GM21786 (cell line): ENCODE measurements around the gene UBE2F.

Experiments
- ATAC-seq: cut with Tn5 transposase; IDR thresholded peaks from one replicate; pipeline ENCODE4 v1.9.1; 2021; ENCODE audit not compliant: unreplicated experiment

The UBE2F gene

DNA sequence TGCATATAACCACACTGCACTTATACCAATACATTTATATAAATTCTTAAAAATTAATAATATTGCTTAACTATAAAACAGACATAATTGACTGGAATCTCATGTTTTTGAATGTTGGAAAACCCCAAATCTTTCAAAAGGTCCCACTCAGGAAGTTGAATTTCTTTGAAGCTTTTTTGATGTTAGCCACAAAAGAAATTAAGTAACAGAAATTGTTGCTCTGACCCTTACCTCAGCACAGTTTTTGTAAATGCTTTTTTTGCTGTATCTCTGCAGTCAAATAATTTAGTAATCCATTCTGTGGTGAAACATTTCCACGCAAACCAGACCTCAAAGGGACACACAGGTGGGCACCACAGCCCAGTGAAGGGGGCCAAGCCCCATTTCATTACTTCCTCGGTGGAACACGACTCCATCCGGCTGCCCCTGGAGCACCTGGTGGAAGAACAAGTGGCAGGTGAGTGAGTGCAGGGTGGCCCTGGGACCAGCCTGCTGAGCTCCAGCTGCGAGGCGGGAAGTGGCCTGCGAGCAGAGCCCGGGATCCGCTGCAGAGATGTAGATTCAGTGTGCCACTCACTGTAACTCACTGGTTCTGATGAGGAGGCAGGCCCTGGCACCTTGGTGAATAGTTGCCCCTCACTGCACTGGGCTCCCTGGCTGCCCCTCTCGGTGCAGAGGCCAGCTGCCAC is 102.4 kb downstream of the UBE2F start:
- no peak for ATAC-seq

DNA sequence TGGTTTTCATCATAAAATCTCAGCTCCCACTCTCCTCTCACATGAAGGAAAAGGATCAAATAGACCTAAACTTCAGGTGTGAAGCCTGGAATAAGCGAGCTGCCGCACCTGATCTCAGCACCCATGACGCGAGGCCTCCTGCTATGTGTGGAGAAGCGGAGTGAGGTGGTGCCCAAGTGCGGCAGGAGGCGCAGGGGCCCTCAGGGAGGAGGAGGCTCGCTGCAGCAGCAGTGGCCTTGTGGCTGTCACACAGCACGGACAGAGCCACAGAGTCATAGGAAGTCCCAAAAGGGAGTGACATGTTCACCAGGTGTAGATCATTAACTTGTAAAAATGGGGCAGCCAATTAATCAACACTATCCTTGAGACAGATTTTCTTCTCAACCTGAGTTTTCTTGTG is 103.1 kb downstream of the UBE2F start:
- ATAC-seq: no peak

DNA sequence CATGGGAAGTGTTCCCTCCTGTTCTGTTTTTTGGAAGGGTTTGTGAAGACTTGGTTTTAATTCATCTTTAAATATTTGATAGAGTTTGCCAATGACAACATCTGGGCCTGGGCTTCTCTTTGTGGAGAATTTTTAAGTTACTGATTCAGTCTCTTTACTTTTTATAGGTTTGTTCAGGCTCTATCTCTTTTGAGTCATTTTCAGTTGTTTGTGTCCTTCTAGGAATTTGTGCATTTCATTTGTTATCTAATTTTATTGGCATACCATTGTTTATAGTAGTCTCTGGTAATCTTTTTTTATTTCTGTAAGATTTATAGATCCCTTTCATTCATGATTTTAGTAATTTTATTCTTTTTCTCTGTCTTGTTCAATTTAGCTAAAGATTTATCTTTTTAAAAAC is 108.6 kb downstream of the UBE2F start:
- ATAC-seq: no peak

DNA sequence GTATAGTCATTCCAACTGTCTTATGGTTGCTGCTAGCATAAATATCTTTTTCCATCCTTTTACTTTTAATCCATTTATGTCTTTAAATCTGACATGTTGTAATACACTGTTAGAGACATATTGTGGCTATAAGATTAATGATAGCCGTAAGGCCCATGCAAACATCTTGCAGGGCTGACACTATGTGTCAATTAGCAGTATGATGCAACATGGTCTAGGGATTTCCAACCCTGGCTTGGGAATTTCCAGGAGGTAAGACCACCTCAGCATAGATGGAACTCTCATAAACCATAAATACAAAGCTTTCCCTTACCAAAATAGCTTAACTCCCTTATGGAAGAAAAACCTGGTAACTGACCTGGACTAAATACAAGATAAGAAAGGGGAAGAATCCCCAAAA is 110.5 kb downstream of the UBE2F start:
- no peak for ATAC-seq

DNA sequence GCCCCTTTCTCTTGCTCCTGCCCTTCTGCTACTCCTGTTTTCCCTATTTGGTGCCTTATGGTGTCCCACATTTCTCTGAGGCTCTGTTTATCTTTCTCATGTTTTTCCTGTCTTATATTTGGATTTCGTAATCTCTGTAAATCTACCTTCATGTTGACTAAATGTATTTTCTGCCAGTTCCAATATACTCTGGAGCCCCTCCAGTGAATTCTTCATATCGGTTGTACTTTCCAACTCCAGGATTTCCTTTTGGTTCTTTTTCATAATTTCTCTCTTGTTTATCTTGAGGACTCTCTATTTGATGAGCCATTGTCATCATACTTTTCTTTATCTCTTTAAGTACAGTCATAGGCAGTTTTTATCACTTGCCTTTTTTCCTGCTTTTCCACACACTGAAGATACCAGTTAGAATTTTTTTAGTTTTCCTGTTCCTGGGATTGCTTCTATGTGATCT is 113.1 kb downstream of the UBE2F start:
- no peak for ATAC-seq

DNA sequence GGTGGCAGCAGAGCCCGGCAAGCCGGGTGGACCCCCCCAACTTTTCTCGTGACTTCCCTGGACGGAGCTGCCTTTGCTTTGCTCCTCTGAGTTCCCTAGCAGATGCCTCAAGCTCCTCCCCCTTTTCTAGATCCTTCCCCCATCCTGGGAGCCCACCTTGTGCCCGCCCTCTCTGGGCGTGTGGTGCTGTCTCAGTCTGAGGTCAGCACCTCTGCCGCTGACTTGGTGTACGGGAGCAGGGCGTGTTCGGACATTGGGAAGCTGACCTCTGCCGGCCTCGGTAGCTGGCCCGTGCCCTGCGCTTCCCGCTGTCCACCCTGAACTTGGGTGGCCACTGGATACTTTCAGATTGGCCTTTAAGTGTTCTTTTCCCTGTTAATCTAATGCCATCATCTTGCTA is 113.7 kb downstream of the UBE2F start:
- no peak for ATAC-seq

DNA sequence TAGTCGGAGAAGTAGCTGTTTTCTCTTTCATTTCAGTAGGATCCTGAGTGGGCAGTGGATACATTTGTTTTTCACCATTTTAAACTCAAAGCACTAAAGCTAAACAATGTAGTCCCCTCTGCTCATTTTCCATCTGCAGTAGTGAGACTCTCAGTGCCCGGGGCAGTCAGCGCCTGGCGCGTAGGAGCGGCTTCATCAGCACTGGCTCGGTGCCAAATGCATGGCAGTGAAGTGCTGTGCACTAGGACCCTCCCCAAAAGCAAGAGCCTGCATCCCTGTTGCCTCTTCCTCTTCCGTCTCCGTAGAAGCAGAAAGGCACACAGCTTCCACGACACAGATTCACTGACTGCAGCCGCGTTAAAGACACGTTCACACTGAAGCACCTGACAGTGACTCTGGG is 114.3 kb downstream of the UBE2F start:
- ATAC-seq: no peak

DNA sequence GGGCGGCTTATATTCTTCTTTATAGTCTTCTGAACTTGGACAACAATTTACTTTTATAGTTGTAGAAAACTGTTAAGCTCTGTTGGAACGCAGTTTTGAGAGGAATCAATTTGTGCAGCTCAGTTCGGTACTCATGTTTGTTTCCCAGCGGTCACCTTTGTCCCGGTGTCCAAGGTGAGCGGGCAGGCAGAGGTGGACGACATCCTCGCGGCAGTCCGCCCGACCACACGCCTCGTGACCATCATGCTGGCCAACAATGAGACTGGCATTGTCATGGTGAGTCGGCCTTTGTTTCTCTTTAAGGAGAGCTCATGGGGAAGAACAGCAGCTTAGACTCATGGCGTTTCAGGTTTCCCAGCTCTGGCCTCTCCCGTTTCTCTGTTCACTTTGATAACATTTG is 114.7 kb downstream of the UBE2F start:
- no peak for ATAC-seq

DNA sequence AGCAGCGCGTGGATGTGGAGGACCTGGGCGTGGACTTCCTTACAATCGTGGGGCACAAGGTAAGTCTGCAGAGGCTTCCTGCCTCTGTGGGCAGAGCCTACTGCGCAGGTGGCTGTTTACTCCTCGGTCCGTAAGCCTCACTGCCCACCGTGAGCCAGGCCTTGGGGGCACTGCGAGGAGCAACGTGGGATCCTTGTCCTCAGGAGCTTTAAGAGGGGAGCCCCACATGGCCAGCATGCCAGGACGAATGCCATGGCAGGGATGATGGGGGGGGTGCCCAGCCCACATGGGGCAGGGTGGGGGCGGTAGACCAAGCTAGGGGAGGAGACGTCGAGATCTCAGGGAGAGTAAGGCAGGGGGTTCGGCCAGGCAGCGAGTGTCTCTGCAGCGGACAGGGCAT is 115.3 kb downstream of the UBE2F start:
- no peak for ATAC-seq

DNA sequence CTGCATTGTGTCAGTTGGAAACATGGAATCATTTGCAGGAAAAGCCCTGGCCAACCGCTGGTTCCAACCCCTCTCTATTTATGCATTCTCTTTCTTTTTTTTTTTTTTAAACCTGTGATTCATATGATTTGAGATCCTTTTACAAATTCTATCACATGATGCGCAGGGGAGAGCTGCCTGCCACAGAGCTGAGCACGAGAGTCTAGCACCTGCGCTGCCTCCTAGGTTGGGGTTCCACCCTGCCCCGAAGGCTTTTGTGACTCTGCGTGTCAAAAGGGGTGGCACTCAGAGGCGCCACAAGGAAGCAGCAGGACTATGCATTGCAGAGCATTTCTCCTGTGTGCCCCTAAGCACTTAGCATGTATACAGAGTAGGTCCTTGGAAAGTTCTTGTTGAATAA is 116.0 kb downstream of the UBE2F start:
- no peak for ATAC-seq

DNA sequence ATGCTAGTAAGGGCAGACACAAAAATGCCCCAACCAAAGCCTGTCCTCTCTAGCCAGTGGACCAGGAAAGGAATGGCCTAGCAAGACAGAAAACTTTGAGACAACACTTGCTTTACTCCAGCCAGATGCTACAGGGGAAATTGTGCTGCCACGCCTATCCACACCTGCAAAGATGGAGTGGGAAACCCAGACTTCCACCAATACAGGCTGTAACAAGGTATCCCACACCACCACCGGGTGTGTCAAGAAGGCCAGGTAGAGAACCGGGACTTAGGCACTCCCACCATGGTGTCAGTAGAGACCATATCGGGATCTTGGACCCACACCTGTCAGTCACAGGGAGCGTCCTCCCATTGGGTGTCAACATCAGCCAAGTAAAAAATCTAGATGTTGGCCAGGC is 117.1 kb downstream of the UBE2F start:
- no peak for ATAC-seq

DNA sequence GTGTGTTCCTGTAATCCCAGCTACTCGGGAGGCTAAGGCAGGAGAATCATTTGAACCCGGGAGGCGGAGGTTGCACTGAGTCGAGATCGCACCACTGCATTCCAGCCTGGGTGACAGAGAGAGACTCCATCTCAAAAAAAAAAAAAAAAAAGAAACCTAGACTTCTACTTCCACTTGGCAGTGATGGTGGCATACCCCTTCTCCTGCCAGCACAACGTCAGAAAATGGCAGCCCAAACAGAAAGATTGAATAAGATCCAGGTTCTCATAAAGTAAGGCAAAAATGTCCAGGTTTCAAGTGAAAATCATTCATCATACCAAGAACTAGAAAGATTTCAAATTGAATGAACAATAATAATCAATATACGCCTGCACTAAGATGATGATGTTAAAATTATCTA is 117.9 kb downstream of the UBE2F start:
- no peak for ATAC-seq

DNA sequence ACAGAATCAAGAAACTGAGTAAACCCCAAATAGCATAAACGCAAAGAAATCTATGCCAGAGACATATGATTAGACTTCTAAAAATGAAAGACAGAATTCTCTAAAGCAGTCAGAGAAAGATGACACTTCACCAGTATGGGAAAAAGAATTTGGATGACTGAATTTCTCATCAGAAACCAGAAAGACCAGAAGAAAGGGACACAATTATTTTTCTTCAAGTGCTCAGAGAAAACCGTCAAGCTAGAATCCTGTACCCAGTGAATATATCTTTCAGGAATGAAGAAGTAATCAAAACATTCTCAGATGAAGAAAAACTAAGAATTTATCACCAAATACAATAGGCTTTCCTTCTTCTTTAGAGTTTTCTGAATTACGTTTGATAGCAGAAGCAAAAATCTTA is 119.1 kb downstream of the UBE2F start:
- no peak for ATAC-seq

DNA sequence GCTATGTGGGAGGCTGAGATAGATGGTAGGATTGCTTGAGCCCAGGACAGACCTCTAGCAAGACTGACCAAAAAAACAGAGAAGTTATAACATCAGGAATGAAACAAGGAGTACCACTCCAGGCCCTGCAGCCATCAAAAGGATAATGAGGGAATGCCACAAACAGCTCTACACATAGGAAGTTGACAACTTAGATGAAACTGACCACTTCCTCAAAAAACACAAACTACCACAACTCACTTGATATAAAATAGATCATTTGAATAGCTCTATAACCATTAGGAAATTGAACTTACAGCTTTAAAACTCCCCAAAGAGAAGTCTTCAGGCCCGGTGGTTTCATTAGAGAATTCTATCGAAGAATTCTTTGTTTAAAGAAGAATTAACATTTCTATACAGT is 120.4 kb downstream of the UBE2F start:
- ATAC-seq: no peak

DNA sequence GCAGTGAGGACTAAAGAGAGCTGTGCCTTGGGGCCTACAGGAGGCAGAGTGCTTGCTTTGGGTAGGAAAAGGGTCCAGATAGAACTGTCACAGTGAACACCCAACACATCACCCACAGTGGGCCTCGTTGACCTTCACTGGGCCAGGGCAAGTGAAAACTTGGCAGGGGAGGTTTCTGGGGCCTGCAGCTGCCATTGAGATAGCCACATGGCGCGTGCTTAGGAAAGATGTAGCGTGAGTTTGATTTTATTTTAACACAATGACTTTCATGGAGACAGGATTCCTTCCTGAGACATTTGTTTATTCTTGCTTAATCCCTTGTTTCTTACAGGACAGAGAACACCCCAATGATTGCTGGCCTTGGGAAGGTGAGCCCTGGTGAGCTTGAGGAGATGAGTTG is 124.1 kb downstream of the UBE2F start:
- ATAC-seq: no peak

DNA sequence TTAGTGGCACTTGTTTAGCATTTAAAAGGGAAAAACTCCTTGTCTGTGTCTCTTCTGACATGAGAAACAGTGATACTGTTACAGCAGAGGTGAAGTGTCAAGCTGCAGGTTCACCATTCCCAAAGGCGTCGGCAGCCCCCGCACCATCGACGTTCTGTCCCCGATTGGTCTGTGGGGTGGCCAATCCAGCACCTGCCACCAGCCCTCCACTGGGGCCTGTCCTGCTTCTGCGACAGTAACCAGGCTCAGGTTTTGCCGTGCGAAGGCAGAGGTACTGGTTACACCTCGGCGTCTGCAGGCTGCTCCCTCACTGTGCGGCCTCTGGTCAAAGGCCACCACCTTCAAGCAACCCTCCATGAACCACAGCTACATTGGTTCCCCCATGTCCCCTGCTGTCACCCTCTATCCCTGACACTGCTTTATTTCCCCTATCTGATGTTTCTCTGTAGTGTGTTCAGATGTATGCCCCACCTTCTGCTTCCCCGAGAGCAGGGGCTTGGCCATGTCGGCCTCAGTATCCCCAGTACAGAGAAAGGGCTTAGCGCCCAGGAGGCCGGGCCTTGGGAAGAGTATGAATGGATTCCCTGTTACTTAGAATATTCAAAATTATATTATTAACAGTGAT is 124.7 kb downstream of the UBE2F start:
- ATAC-seq: no peak
